Ovary (tissue), 9 donors: ENCODE data around the gene MSI2. TPM values are rescaled to one million over a fixed set of nuclear protein-coding genes. Genes with fewer than 3 reads are reported as not detected.

Source experiments
- DNase-seq, 5 donors: peaks; one replicate each; pipeline ENCODE4 v3.0.0-alpha.2; 2019 to 2020
- H3K27ac ChIP-seq, 2 donors: fragments of 200-600 bp; one replicate each; pipeline versions ENCODE4 v1.5.1 to v1.8.0; 2019 to 2022
- H3K27me3 ChIP-seq: fragments of 200-600 bp; one replicate; pipeline ENCODE4 v1.8.0; 2022
- H3K36me3 ChIP-seq: fragments of 200-600 bp; sonication (generic); one replicate; pipeline ENCODE4 v1.5.1; 2019
- H3K4me1 ChIP-seq: one replicate; pipeline ENCODE4 v1.8.1; 2013; ENCODE audit warnings: mild to moderate bottlenecking, moderate library complexity; ENCODE audit not compliant: insufficient read depth
- H3K4me3 ChIP-seq: fragments of 200-600 bp; sonication (generic); one replicate; pipeline ENCODE4 v1.5.1; 2017
- H3K9me3 ChIP-seq, 2 donors: fragments of 200-600 bp in 1 of 2; sonication (generic) in 1 of 2; one replicate each; pipeline versions ENCODE4 v1.5.1 to v1.8.1; 2013 to 2019; ENCODE audit warnings: mild to moderate bottlenecking in 1 of 2, moderate library complexity in 1 of 2
- CTCF ChIP-seq, 3 donors: fragments of 450-650 bp in 2 of 3; fragments of 200-600 bp in 1 of 3; IDR thresholded peaks; one replicate each; pipeline versions ENCODE4 v1.5.1 to v1.8.0; 2016 to 2022; ENCODE audit warnings: antibody characterized with exemption in 3 of 3, mild to moderate bottlenecking in 1 of 3
- EP300 ChIP-seq: sonication (generic); formaldehyde crosslinking; IDR thresholded peaks from one replicate; pipeline ENCODE4 v1.6.1; 2017; ENCODE audit warnings: antibody characterized with exemption
- POLR2A ChIP-seq: fragments of 450-650 bp; IDR thresholded peaks from one replicate; pipeline ENCODE4 v1.6.1; 2017; ENCODE audit warnings: antibody characterized with exemption, mild to moderate bottlenecking, moderate library complexity
- WGBS, 3 donors: extraction: QIAGEN DNeasy Blood & Tissue Kit in 1 of 3; methylation state at CpG; one replicate each; pipeline versions ENCODE4 v1.1.5 to v1.1.7; 2013 to 2017; 5-methylcytosine and 5-hydroxymethylcytosine counted together
- intact Hi-C, 4 donors: fragments of 100-400 bp; cut with DNase I; formaldehyde crosslinking; loops; one replicate each; pipeline versions ENCODE4 v1.11.0 to v1.15.1; 2022 to 2023
- polyA plus RNA-seq, 2 donors: library from polyadenylated mRNA; stranded (reverse); fragments of 200-250 nt in 1 of 2; fragments of 350-450 nt in 1 of 2; fragmentation: Illumina TruSeq in 1 of 2; extraction: RNeasy Lipid Tissue Mini Kit (QIAGEN cat#74804) in 1 of 2; gene quantifications; one replicate each; pipeline ENCODE4 v1.2.3, GENCODE V29; 2013 to 2014
- total RNA-seq, 7 donors: library from RNA; depleted of rRNA in 2 of 7; stranded (reverse); fragments of >200 nt in 2 of 7; fragmentation: NEBNext Ultra II Directional in 3 of 7; extraction: Animal tissue kit (Norgen Biotek cat#: 25700) in 3 of 7; gene quantifications; one replicate each; pipeline versions ENCODE4 v1.1.0 to v1.2.4, GENCODE V29; 2016 to 2023
- donor health status: DM: no; HTN: no; CAD: no; lungs with moderate emphysema.
- donor health status: DM: no; HTN: no; CAD: no.
- donor health status: Bipolar disorder and iron deficiency.
- donor health status: DM: yes; HTN: yes; CAD: no.
- donor health status: DM: no; HTN: no; CAD: no.
- donor health status: DM: yes; HTN: yes; CAD: no.

Gene MSI2
- total and polyA plus RNA-seq, 9 donors, result 43.1 to 199 (median 120) TPM

- WGBS, 3 donors, result 82 to 95% (median 92%) methylated on average over 10 of the region's 10 CpGs
- Histone ChIP-seq H3K9me3 (no peaks in the 10 kb centered on the region), H3K4me1 (peaks cover 2% of the 10 kb centered on the region), H3K4me3 (no peak overlapping the region), H3K27me3 (no peaks in the 10 kb centered on the region), H3K36me3 (no peaks in the 10 kb centered on the region), H3K27ac (no peak overlapping the region)
- DNase-seq, result no peak
- TF ChIP-seq CTCF (IDR thresholded peaks at IDR 0.05) (no peak), EP300 (no peak), POLR2A (no peak)
- intact Hi-C loops, result no loop called here
Observed at GRCh38 chr17:57323391-57323790, 67.1 kb downstream of the MSI2 start.

- TF ChIP-seq CTCF (IDR thresholded peaks at IDR 0.05) (no peak), EP300 (no peak)
- no peak for DNase-seq
- H3K9me3 ChIP-seq, result no peaks in the 10 kb centered on the region
- H3K27me3 ChIP-seq, result no peaks in the 10 kb centered on the region
- no peak overlapping the region for H3K4me3 ChIP-seq
- intact Hi-C loops, result no loop called here
- H3K4me1 ChIP-seq, result peaks cover 2% of the 10 kb centered on the region
- no peak overlapping the region for H3K27ac ChIP-seq
- H3K36me3 ChIP-seq, result no peaks in the 10 kb centered on the region
- 89 to 94% (median 89%) methylated on average over 13 of the region's 13 CpGs for WGBS, 3 donors
Observed at GRCh38 chr17:57324060-57324459, 67.7 kb downstream of the MSI2 start.

- Histone ChIP-seq H3K36me3 (no peaks in the 10 kb centered on the region), H3K27me3 (no peaks in the 10 kb centered on the region), H3K4me3 (no peak overlapping the region), H3K4me1 (peaks cover 2% of the 10 kb centered on the region), H3K9me3 (no peaks in the 10 kb centered on the region), H3K27ac (no peak overlapping the region)
- no peak for TF ChIP-seq EP300
- no peak for TF ChIP-seq POLR2A
- TF ChIP-seq CTCF (IDR thresholded peaks at IDR 0.05), result no peak
- intact Hi-C loops, result no loop called here
- DNase-seq, result no peak
Observed at GRCh38 chr17:57324631-57325030, 68.3 kb downstream of the MSI2 start.

GRCh38 chr17:57326336-57326735 lies 70.0 kb downstream of the MSI2 start:
- intact Hi-C loops, result no loop called here
- H3K4me3 ChIP-seq, result no peak overlapping the region
- no peak for DNase-seq
- H3K27ac ChIP-seq, result no peak overlapping the region
- no peaks in the 10 kb centered on the region for H3K27me3 ChIP-seq
- H3K4me1 ChIP-seq, result peaks cover 8% of the 10 kb centered on the region
- 65 to 79% (median 70%) methylated on average over 2 of the region's 2 CpGs for WGBS, 3 donors
- no peaks in the 10 kb centered on the region for H3K36me3 ChIP-seq
- TF ChIP-seq CTCF (IDR thresholded peaks at IDR 0.05), result no peak
- TF ChIP-seq EP300, result no peak
- TF ChIP-seq POLR2A, result no peak
- no peaks in the 10 kb centered on the region for H3K9me3 ChIP-seq

- Histone ChIP-seq H3K4me1 (peaks cover 8% of the 10 kb centered on the region), H3K36me3 (no peaks in the 10 kb centered on the region), H3K27ac (no peak overlapping the region), H3K4me3 (no peak overlapping the region), H3K9me3 (no peaks in the 10 kb centered on the region), H3K27me3 (no peaks in the 10 kb centered on the region)
- WGBS, 3 donors, result 84 to 90% (median 86%) methylated on average over 5 of the region's 5 CpGs
- no peak for DNase-seq
- intact Hi-C loops, result no loop called here
- no peak for TF ChIP-seq CTCF (IDR thresholded peaks at IDR 0.05)
- TF ChIP-seq POLR2A, result no peak
- no peak for TF ChIP-seq EP300
Observed at GRCh38 chr17:57326764-57327163, 70.4 kb downstream of the MSI2 start.
